Endothelial cell (in vitro differentiated cells): ENCODE results near the gene SPATA25. TPM values are rescaled to one million over a fixed set of nuclear protein-coding genes. Genes with fewer than 3 reads are reported as not detected.
"Not testable (repeated sequence)": the region's sequence is repeated elsewhere in the genome, so short reads cannot be mapped to it uniquely, and the experiment has no call there.

Source experiments
- DNase-seq: peaks from one replicate; pipeline ENCODE4 v3.0.0; 2021; ENCODE audit warnings: low spot score
- H3K27ac Mint-ChIP-seq: one replicate; pipeline ENCODE4 v1.8.0; 2021; ENCODE audit warnings: mixed read lengths, inconsistent platforms; ENCODE audit not compliant: unreplicated experiment
- H3K27me3 Mint-ChIP-seq: one replicate; pipeline ENCODE4 v1.8.0; 2021; ENCODE audit warnings: mild to moderate bottlenecking, moderate library complexity, mixed read lengths, inconsistent platforms; ENCODE audit not compliant: unreplicated experiment
- H3K36me3 Mint-ChIP-seq: one replicate; pipeline ENCODE4 v1.8.0; 2021; ENCODE audit warnings: mild to moderate bottlenecking, low read depth, mixed read lengths, inconsistent platforms; ENCODE audit not compliant: unreplicated experiment
- H3K4me1 Mint-ChIP-seq: one replicate; pipeline ENCODE4 v1.8.0; 2021; ENCODE audit warnings: mild to moderate bottlenecking, mixed read lengths, inconsistent platforms; ENCODE audit not compliant: unreplicated experiment
- H3K4me3 Mint-ChIP-seq: one replicate; pipeline ENCODE4 v1.8.0; 2021; ENCODE audit warnings: mild to moderate bottlenecking, mixed read lengths, inconsistent platforms; ENCODE audit not compliant: unreplicated experiment
- H3K9me3 Mint-ChIP-seq: one replicate; pipeline ENCODE4 v1.8.0; 2021; ENCODE audit warnings: mixed read lengths, inconsistent platforms; ENCODE audit not compliant: unreplicated experiment
- CTCF ChIP-seq: fragments of 200-600 bp; sonication (generic); IDR thresholded peaks from one replicate; pipeline ENCODE4 v1.5.0; 2021; ENCODE audit warnings: antibody characterized with exemption; ENCODE audit not compliant: unreplicated experiment
- total RNA-seq: library from RNA; stranded (reverse); fragmentation: NEBNext Ultra II Directional; extraction: Animal tissue kit (Norgen Biotek cat#: 25700); gene quantifications from one replicate; pipeline ENCODE4 v1.2.1, GENCODE V29; 2021; ENCODE audit not compliant: unreplicated experiment

The SPATA25 gene
- total RNA-seq, 1 donor from 2014 or later, result 0.62 TPM

GRCh38 chr20:45902199-45902701 is 14.8 kb upstream of the SPATA25 start:
- H3K4me3 Mint-ChIP-seq, result no peak overlapping the region
- peaks cover 19% of the 10 kb centered on the region for H3K36me3 Mint-ChIP-seq
- no peak for DNase-seq
- no peak overlapping the region for H3K27ac Mint-ChIP-seq
- H3K9me3 Mint-ChIP-seq, result no peaks in the 10 kb centered on the region
- peaks cover 4% of the 10 kb centered on the region for H3K27me3 Mint-ChIP-seq
- TF ChIP-seq CTCF, result no peak
- H3K4me1 Mint-ChIP-seq, result no peaks in the 10 kb centered on the region

GRCh38 chr20:45901332-45901731 is 13.9 kb upstream of the SPATA25 start:
- not testable (repeated sequence) for H3K27me3 Mint-ChIP-seq, H3K9me3 Mint-ChIP-seq, H3K4me3 Mint-ChIP-seq, DNase-seq, H3K27ac Mint-ChIP-seq, H3K4me1 Mint-ChIP-seq
- H3K36me3 Mint-ChIP-seq, result peaks cover 17% of the 10 kb centered on the region

- DNase-seq, result no peak
- TF ChIP-seq CTCF, result no peak
- Mint-ChIP-seq H3K36me3 (peaks cover 13% of the 10 kb centered on the region), H3K27ac (no peak overlapping the region), H3K4me3 (peak overlapping the region; percentile 40), H3K9me3 (no peaks in the 10 kb centered on the region), H3K4me1 (no peaks in the 10 kb centered on the region), H3K27me3 (peaks cover 1% of the 10 kb centered on the region)
Observed at GRCh38 chr20:45899046-45899835, 11.8 kb upstream of the SPATA25 start.

GRCh38 chr20:45898285-45898684 is 10.9 kb upstream of the SPATA25 start:
- no peak for TF ChIP-seq CTCF
- H3K4me3 Mint-ChIP-seq, result no peak overlapping the region
- H3K4me1 Mint-ChIP-seq, result no peaks in the 10 kb centered on the region
- no peak overlapping the region for H3K27ac Mint-ChIP-seq
- DNase-seq, result no peak
- H3K36me3 Mint-ChIP-seq, result peaks cover 20% of the 10 kb centered on the region
- H3K9me3 Mint-ChIP-seq, result no peaks in the 10 kb centered on the region
- H3K27me3 Mint-ChIP-seq, result peaks cover 6% of the 10 kb centered on the region

DNA sequence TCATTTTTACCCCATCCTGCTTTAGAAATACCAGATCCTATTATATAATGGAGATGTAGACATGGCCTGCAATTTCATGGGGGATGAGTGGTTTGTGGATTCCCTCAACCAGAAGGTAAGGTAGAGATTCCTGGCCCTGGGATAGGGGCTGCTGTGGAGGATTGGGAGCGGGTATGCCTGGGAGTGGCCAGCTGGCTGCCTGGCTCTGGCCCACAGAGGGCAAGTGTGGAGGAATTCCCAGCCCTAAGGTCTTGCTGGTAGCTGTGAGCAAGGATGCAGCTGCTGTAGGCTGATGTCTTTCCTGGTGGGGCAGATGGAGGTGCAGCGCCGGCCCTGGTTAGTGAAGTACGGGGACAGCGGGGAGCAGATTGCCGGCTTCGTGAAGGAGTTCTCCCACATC is 10.3 kb upstream of the SPATA25 start:
- Mint-ChIP-seq H3K9me3 (no peaks in the 10 kb centered on the region), H3K27me3 (peaks cover 6% of the 10 kb centered on the region), H3K27ac (no peak overlapping the region)

More for the DNA sequence above, 10.3 kb upstream of the SPATA25 start:
- H3K4me3 Mint-ChIP-seq, result no peak overlapping the region
- no peak for DNase-seq
- H3K4me1 Mint-ChIP-seq, result peaks cover under 1% of the 10 kb centered on the region
- peaks cover 20% of the 10 kb centered on the region for H3K36me3 Mint-ChIP-seq
- no peak for TF ChIP-seq CTCF
